Measurements from ENCODE around the gene PASD1.

PASD1 gene

DNA sequence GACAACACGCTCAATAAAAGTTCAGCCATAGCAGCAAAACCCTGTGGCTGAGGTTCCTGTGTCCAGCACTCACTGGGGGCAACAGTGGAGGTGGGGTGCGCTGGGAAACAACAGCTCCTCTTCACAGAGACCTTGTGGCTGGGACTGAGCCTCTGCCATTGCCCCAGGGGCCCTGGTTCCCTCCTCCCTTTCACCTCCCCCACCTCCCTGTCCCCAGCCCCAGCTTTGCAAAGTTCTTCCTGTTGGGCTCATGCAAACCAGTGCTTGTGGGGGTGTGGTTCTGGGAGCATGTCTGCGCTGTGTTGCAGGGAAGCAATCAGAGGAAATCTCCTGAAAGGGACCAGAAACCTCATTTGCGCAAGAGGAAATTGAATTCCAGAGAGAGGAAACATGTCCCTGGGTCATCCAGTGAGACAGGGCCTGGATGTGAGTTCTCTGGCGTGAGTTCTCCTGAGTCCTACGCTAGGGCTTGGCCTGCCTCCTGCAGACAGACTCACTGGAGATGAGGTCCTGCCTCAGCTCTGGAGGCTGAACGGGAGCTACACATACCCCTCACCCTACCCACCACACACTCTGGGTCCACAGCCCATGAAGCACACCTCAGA lies 159.8 kb downstream of the PASD1 start:
- in situ Hi-C loops (cut with MboI; ENCODE audit: low pct_unique_long_range_greater_than_20kb, low sequenced_read_pairs, unreplicated experiment): no loop called here
- DNase-seq (ENCODE audit: low spot score): no peak
- TF ChIP-seq CTCF (IDR thresholded peaks at IDR 0.05; ENCODE audit: extremely low read depth, insufficient read depth, missing control alignments): no peak

DNA sequence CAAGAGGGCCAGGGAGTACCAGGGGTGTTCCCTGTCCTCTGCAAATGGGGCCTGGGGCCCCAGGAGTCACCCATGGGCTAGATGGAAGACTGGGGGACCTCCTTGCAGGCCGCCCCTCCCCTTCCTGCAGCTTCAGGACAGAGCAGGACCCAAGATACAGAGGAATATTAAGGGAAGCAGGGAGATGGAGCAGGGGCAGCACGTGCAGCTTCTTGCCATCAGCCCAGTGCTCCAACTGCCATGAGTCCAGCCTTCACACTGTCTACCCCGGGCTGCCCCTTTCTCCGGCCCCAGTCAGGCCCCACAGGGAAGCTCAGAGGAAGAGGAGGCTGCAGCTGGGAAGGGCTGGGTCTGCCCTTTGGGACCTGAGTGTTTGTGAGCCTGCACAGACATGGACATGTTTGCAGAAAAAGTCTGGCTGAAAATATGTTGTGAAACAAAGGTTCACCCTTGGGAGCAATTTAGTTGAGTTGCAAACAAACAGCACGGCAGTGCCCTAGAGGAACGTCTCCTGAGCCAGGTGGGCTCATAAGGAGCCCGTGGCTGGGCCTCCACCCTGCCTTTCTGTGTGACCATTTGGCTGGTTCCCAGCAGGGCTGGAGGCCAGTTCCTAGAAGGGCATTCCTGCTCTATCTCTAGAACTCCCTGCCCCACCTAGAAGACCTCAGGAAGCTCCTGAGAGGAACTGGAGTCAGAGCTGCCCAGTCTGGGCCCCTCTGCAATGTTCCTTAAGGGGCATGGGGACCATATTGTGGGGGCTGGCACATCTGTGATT lies 161.3 kb downstream of the PASD1 start:
- TF ChIP-seq CTCF (IDR thresholded peaks at IDR 0.05; ENCODE audit: extremely low read depth, insufficient read depth, missing control alignments): no peak
- no peak for DNase-seq (ENCODE audit: low spot score)
- in situ Hi-C loops (cut with MboI; ENCODE audit: low pct_unique_long_range_greater_than_20kb, low sequenced_read_pairs, unreplicated experiment): no loop called here

- DNase-seq (ENCODE audit: low spot score): no peak
- in situ Hi-C loops (cut with MboI; ENCODE audit: low pct_unique_long_range_greater_than_20kb, low sequenced_read_pairs, unreplicated experiment): no loop called here
- TF ChIP-seq CTCF (IDR thresholded peaks at IDR 0.05; ENCODE audit: extremely low read depth, insufficient read depth, missing control alignments): no peak
Observed at GRCh38 chrX:151725338-151725614, 161.8 kb downstream of the PASD1 start.

Data from GM13977 (cell line).